ENCODE data around the gene CLINT1. TPM values are rescaled to one million over a fixed set of nuclear protein-coding genes. Genes with fewer than 3 reads are reported as not detected.
A peak's percentile ranks its signal among the peaks of the same experiment; 100 is the strongest.

Gene CLINT1
- total and polyA plus RNA-seq, 2 of the 13 experiments (the other 11 are each of a cell fraction or from before 2014, with no cell fraction given): 64.0 to 104 TPM

DNA sequence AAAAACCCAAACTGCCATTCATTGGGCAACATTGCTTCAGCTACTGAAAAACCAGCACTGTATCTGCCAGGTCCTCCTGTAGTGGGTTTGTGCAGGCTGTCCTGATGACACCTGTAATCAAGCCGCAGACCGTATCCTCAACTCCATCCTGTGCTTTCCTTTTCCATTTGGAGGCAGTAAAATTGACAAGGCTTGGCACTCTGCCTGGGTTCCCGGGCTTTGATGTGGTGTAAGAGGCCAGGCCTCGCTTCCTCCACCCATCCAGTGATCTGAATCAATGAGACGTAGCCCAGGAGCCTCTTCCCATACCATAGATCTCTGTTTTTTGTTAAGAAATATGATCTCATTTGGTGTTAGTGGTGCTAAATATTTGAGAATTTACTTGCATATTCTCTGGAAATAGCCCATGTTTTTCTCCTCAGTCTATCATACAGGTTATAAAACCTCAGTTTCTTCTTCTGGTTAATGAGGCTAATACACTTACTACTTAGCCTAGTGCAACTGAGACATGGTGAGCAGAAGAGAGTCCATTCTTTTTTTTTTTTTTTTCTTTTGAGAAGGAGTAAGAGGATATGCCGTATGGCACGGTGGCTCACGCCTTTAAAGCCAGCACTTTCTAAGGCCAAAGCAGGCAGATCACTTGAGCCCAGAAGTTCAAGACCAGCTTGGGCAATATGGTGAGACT lies 80.7 kb downstream of the CLINT1 start:
- H2AFZ ChIP-seq (ENCODE audit: low read length): no peak overlapping the region
- H3K4me1 ChIP-seq (ENCODE audit: insufficient read depth, low read length): peaks cover 6% of the 10 kb centered on the region; the same call in 1 of the 2 replicates
- ATAC-seq (peak; percentile 56), DNase-seq (ENCODE audit: low spot score) (peak; percentile 56), FAIRE-seq (no peak)
- no peaks in the 10 kb centered on the region for H3K9me3 ChIP-seq (ENCODE audit: low read length)
- TF ChIP-seq, protein P1, sequence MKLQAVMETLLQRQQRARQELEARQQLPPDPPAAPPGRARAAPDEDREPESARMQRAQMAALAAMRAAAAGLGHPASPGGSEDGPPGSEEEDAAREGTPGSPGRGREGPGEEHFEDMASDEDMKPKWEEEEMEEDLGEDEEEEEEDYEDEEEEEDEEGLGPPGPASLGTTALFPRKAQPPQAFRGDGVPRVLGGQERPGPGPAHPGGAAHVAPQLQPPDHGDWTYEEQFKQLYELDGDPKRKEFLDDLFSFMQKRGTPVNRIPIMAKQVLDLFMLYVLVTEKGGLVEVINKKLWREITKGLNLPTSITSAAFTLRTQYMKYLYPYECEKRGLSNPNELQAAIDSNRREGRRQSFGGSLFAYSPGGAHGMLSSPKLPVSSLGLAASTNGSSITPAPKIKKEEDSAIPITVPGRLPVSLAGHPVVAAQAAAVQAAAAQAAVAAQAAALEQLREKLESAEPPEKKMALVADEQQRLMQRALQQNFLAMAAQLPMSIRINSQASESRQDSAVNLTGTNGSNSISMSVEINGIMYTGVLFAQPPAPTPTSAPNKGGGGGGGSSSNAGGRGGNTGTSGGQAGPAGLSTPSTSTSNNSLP (IDR thresholded peaks at IDR 0.05; ENCODE audit: low read depth, low read length): no peak
- peak; percentile 46; the same call in 1 of the 2 replicates for TF ChIP-seq TCF7 (IDR thresholded peaks at IDR 0.05; ENCODE audit: low read depth)
- H3K27ac ChIP-seq (ENCODE audit: extremely low read length, insufficient read depth, low read length): no peak overlapping the region
- H4K20me1 ChIP-seq (ENCODE audit: insufficient read depth, low read length): no peaks in the 10 kb centered on the region
- in situ Hi-C loops (cut with HindIII; ENCODE audit: extremely low pct_ligation_motif_present, low pct_unique_long_range_greater_than_20kb): no loop called here
- H3K4me3 ChIP-seq (replicated peaks in 1 of 3; ENCODE audit: insufficient read depth in 1 of 3, low read depth in 2 of 3, low read length in 3 of 3): no peak overlapping the region
- H3K4me2 ChIP-seq (ENCODE audit: low read depth, low read length): no peak overlapping the region
- no peak overlapping the region for H3K9ac ChIP-seq (ENCODE audit: insufficient read depth, low read depth, low read length)
- 37% methylated on average over 8 of the region's 8 CpGs for WGBS (ENCODE audit: low lambda C conversion rate)
- ChIA-PET POLR2A (no interaction called here), CTCF (ENCODE audit: low intra/inter-chr PET ratio, low total read pairs) (no interaction called here)
- H3K27me3 ChIP-seq (ENCODE audit: control insufficient read depth in 1 of 2, insufficient read depth in 2 of 2, low read length in 2 of 2): no peaks in the 10 kb centered on the region
- intact Hi-C loops (cut with micrococcal nuclease; ENCODE audit: unreplicated experiment): no loop called here
- BruUV-seq (replicated peaks): no TSS peak
- no peaks in the 10 kb centered on the region for H3K79me2 ChIP-seq (ENCODE audit: insufficient read depth, low read length)
- H3K36me3 ChIP-seq (replicated peaks in 1 of 2; ENCODE audit: control insufficient read depth in 1 of 2, insufficient read depth in 2 of 2, low read length in 2 of 2): no peaks in the 10 kb centered on the region

- FAIRE-seq (no peak), ATAC-seq (no peak), DNase-seq (ENCODE audit: low spot score) (no peak)
- Histone ChIP-seq H3K4me2 (ENCODE audit: low read depth, low read length) (peak overlapping the region; percentile 29; the same call in 1 of the 2 replicates), H3K27me3 (ENCODE audit: control insufficient read depth in 1 of 2, insufficient read depth in 2 of 2, low read length in 2 of 2) (peaks cover 0 to 7% of the 10 kb centered on the region in 2 experiments; a peak in 1 of 5 replicates), H3K36me3 (replicated peaks in 1 of 2; ENCODE audit: control insufficient read depth in 1 of 2, insufficient read depth in 2 of 2, low read length in 2 of 2) (no peaks in the 10 kb centered on the region), H4K20me1 (ENCODE audit: insufficient read depth, low read length) (no peaks in the 10 kb centered on the region), H3K79me2 (ENCODE audit: insufficient read depth, low read length) (no peaks in the 10 kb centered on the region), H3K9ac (ENCODE audit: insufficient read depth, low read depth, low read length) (no peak overlapping the region), H3K27ac (ENCODE audit: extremely low read length, insufficient read depth, low read length) (no peak overlapping the region), H3K4me3 (replicated peaks in 1 of 3; ENCODE audit: insufficient read depth in 1 of 3, low read depth in 2 of 3, low read length in 3 of 3) (no peak overlapping the region), H3K4me1 (ENCODE audit: insufficient read depth, low read length) (no peaks in the 10 kb centered on the region), H3K9me3 (ENCODE audit: low read length) (no peaks in the 10 kb centered on the region), H2AFZ (ENCODE audit: low read length) (no peak overlapping the region)
- ChIA-PET CTCF (ENCODE audit: low intra/inter-chr PET ratio, low total read pairs) (no interaction called here), POLR2A (no interaction called here)
- intact Hi-C loops (cut with micrococcal nuclease; ENCODE audit: unreplicated experiment): no loop called here
- in situ Hi-C loops (cut with HindIII; ENCODE audit: extremely low pct_ligation_motif_present, low pct_unique_long_range_greater_than_20kb): no loop called here
- BruUV-seq (replicated peaks): no TSS peak
- WGBS (ENCODE audit: low lambda C conversion rate): 30% methylated on average over 10 of the region's 10 CpGs
- no peak for TF ChIP-seq CHCHD3 (CRISPR knock-in tag; IDR thresholded peaks at IDR 0.05)
- no peak for TF ChIP-seq PRPF4 (IDR thresholded peaks at IDR 0.05; ENCODE audit: low read depth, low read length, poor library complexity, severe bottlenecking)
- TF ChIP-seq ZSCAN21 (CRISPR knock-in tag; IDR thresholded peaks at IDR 0.05; ENCODE audit: borderline replicate concordance): no peak
- no peak for TF ChIP-seq ZNF577 (CRISPR knock-in tag; IDR thresholded peaks at IDR 0.05; ENCODE audit: borderline replicate concordance, low read depth)
- TF ChIP-seq NFYC (CRISPR knock-in tag; IDR thresholded peaks at IDR 0.05): no peak
- no peak for TF ChIP-seq ZNF235 (CRISPR knock-in tag; IDR thresholded peaks at IDR 0.05; ENCODE audit: borderline replicate concordance)
- no peak for TF ChIP-seq ZNF451 (CRISPR knock-in tag; IDR thresholded peaks at IDR 0.05)
- TF ChIP-seq, protein P2, sequence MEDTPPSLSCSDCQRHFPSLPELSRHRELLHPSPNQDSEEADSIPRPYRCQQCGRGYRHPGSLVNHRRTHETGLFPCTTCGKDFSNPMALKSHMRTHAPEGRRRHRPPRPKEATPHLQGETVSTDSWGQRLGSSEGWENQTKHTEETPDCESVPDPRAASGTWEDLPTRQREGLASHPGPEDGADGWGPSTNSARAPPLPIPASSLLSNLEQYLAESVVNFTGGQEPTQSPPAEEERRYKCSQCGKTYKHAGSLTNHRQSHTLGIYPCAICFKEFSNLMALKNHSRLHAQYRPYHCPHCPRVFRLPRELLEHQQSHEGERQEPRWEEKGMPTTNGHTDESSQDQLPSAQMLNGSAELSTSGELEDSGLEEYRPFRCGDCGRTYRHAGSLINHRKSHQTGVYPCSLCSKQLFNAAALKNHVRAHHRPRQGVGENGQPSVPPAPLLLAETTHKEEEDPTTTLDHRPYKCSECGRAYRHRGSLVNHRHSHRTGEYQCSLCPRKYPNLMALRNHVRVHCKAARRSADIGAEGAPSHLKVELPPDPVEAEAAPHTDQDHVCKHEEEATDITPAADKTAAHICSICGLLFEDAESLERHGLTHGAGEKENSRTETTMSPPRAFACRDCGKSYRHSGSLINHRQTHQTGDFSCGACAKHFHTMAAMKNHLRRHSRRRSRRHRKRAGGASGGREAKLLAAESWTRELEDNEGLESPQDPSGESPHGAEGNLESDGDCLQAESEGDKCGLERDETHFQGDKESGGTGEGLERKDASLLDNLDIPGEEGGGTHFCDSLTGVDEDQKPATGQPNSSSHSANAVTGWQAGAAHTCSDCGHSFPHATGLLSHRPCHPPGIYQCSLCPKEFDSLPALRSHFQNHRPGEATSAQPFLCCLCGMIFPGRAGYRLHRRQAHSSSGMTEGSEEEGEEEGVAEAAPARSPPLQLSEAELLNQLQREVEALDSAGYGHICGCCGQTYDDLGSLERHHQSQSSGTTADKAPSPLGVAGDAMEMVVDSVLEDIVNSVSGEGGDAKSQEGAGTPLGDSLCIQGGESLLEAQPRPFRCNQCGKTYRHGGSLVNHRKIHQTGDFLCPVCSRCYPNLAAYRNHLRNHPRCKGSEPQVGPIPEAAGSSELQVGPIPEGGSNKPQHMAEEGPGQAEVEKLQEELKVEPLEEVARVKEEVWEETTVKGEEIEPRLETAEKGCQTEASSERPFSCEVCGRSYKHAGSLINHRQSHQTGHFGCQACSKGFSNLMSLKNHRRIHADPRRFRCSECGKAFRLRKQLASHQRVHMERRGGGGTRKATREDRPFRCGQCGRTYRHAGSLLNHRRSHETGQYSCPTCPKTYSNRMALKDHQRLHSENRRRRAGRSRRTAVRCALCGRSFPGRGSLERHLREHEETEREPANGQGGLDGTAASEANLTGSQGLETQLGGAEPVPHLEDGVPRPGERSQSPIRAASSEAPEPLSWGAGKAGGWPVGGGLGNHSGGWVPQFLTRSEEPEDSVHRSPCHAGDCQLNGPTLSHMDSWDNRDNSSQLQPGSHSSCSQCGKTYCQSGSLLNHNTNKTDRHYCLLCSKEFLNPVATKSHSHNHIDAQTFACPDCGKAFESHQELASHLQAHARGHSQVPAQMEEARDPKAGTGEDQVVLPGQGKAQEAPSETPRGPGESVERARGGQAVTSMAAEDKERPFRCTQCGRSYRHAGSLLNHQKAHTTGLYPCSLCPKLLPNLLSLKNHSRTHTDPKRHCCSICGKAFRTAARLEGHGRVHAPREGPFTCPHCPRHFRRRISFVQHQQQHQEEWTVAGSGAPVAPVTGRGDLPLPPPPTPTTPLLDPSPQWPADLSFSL (CRISPR knock-in tag; IDR thresholded peaks at IDR 0.05): no peak
These were observed 86.8 kb downstream of the CLINT1 start for GRCh38 chr5:157772127-157772526.

Data from HepG2 (cell line).